Measurements from ENCODE around the gene RNF19B. TPM values are rescaled to one million over a fixed set of nuclear protein-coding genes. Genes with fewer than 3 reads are reported as not detected.

Gene RNF19B
- total RNA-seq, 1 experiment from 2014 or later, result 14.9 TPM

Other genes with a start within 250 kb of the RNF19B start
- 78.5 and 86.1 TPM in 2 replicates for gene YARS1, start 147.5 kb downstream of the RNF19B start, total RNA-seq (2014; rRNA removed; shearing (Covaris generic); ENCODE audit: low replicate concordance)
- 21.3 and 25.5 TPM in 2 replicates for gene S100PBP, start 147.2 kb downstream of the RNF19B start, total RNA-seq (2014; rRNA removed; shearing (Covaris generic); ENCODE audit: low replicate concordance)
- 3.3 TPM in 1 of 2 replicates, not detected in the other for gene FNDC5, start 93.9 kb downstream of the RNF19B start, total RNA-seq (2014; rRNA removed; shearing (Covaris generic); ENCODE audit: low replicate concordance)
- gene HPCA, start 78.3 kb downstream of the RNF19B start, total RNA-seq (2014; rRNA removed; shearing (Covaris generic); ENCODE audit: low replicate concordance), result not detected in 2 replicates
- 165 and 188 TPM in 2 replicates for gene TMEM54, start 63.4 kb downstream of the RNF19B start, total RNA-seq (2014; rRNA removed; shearing (Covaris generic); ENCODE audit: low replicate concordance)
- gene AK2, start 72.1 kb upstream of the RNF19B start, total RNA-seq (2014; rRNA removed; shearing (Covaris generic); ENCODE audit: low replicate concordance), result 326 and 384 TPM in 2 replicates
- 7.8 and 21.7 TPM in 2 replicates for gene AZIN2, start 116.3 kb upstream of the RNF19B start, total RNA-seq (2014; rRNA removed; shearing (Covaris generic); ENCODE audit: low replicate concordance)
- 0.03 and 2.6 TPM in 2 replicates for gene TRIM62, start 217.2 kb upstream of the RNF19B start, total RNA-seq (2014; rRNA removed; shearing (Covaris generic); ENCODE audit: low replicate concordance)

Measured in Caki2 (cell line).